GM10266 (cell line): ENCODE data around the gene GDI2.

Experiments
- DNase-seq: peaks from one replicate; pipeline ENCODE4 v3.0.0; 2012; ENCODE audit errors: extremely low spot score
- CTCF ChIP-seq: IDR thresholded peaks from 2 replicates; pipeline ENCODE4 v1.5.1; 2012; ENCODE audit warnings: mild to moderate bottlenecking, low read depth; ENCODE audit not compliant: control insufficient read depth, insufficient read depth; ENCODE audit errors: missing control alignments

The GDI2 gene

GRCh38 chr10:5762531-5762930 lies 50.7 kb downstream of the GDI2 start:
- no peak for DNase-seq
- TF ChIP-seq CTCF = no peak

DNA sequence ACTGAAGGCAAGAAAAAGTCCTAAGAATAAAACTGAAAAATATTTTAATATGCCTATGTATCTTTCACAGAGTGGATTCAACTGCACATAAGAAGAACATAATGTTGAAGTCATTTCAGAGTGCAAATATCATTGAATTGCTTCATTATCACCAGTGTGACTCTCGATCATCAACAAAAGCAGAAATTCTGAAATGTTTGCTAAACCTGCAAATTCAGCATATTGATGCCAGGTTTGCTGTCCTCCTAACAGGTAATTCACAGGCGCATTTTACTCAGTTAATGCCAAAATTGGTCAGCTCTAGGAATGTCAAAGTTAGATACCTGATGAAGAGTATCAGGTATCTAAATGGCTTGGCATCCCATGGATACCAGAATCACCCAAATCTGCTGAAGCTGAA lies 52.0 kb downstream of the GDI2 start:
- TF ChIP-seq CTCF = no peak
- no peak for DNase-seq

GRCh38 chr10:5760515-5760914 lies 52.7 kb downstream of the GDI2 start:
- no peak for DNase-seq
- no peak for TF ChIP-seq CTCF

- TF ChIP-seq CTCF = no peak
- DNase-seq = no peak
Observed at GRCh38 chr10:5758927-5759326, 54.3 kb downstream of the GDI2 start.

GRCh38 chr10:5757766-5758517 lies 55.3 kb downstream of the GDI2 start:
- TF ChIP-seq CTCF = no peak
- DNase-seq = no peak

DNA sequence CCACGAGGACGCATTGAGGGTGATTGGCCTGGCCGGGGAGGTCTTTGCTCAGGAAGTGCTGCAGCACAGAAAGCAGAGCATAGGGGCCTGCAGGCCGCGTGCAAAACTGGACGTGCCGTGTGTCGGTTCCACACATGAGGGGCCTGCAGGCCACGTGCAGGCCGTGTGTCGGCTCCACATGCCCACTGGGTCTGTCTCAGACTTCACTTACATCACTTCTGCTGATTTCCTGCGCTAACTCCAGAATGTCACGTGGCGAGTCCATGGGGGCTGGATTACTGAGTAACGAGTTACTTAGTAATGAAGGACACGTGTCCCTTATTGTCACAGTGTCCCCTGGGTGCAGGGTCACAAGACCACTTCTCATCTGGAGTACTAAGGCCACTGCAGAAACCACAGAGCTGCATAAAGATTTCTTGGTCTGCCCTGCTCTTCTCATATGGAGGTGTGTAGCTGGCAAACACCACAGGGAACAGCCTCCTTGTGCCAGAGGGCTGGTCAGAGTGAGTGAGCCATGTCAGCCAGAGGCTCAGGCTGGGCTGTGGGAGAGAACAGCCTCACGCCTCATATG lies 60.8 kb downstream of the GDI2 start:
- DNase-seq = no peak
- TF ChIP-seq CTCF = no peak

- no peak for TF ChIP-seq CTCF
- no peak for DNase-seq
Observed at GRCh38 chr10:5751601-5752253, 61.5 kb downstream of the GDI2 start.
